ENCODE results near the gene ARHGAP26.

ARHGAP26 gene

GRCh38 chr5:143204474-143205246 lies 434.5 kb downstream of the ARHGAP26 start:
- H3K23ac ChIP-seq (ENCODE audit: low read length in 2 of 2) = no peak overlapping the region
- H3K18ac ChIP-seq (ENCODE audit: low read depth in 1 of 2, low read length in 2 of 2) = no peak overlapping the region
- no peaks in the 10 kb centered on the region for H3K9me3 ChIP-seq (ENCODE audit: control insufficient read depth, low read length)
- no peak overlapping the region for H2BK15ac ChIP-seq (ENCODE audit: low read depth, poor library complexity, severe bottlenecking)
- H3K79me1 ChIP-seq (replicated peaks; ENCODE audit: low read length, poor library complexity, severe bottlenecking) = no peaks in the 10 kb centered on the region
- no peak for DNase-seq
- H4K8ac ChIP-seq (ENCODE audit: low read length) = no peak overlapping the region
- no peaks in the 10 kb centered on the region for H3K27me3 ChIP-seq (ENCODE audit: control insufficient read depth in 1 of 2, insufficient read depth in 1 of 2, low read length in 2 of 2)
- H3K4me2 ChIP-seq (ENCODE audit: low read length, poor library complexity, severe bottlenecking) = no peak overlapping the region
- H3K9ac ChIP-seq (ENCODE audit: low read length) = no peak overlapping the region
- H3K4me3 ChIP-seq (ENCODE audit: insufficient read depth in 1 of 2, low read depth in 1 of 2, low read length in 2 of 2) = no peak overlapping the region
- no peak overlapping the region for H3K4ac ChIP-seq (ENCODE audit: low read depth in 1 of 2, low read length in 2 of 2)
- H4K91ac ChIP-seq (ENCODE audit: low read length) = no peak overlapping the region
- H3K14ac ChIP-seq (ENCODE audit: low read length in 2 of 2) = no peak overlapping the region
- no peak overlapping the region for H2BK120ac ChIP-seq (ENCODE audit: low read depth, low read length)
- no peaks in the 10 kb centered on the region for H3K36me3 ChIP-seq (ENCODE audit: control insufficient read depth in 1 of 2, insufficient read depth in 2 of 2, low read depth in 1 of 2, low read length in 2 of 2)
- H2BK12ac ChIP-seq (ENCODE audit: low read length in 2 of 2) = no peak overlapping the region
- H2BK5ac ChIP-seq (ENCODE audit: low read depth, low read length, poor library complexity, severe bottlenecking) = no peak overlapping the region
- no peak overlapping the region for H3K27ac ChIP-seq (ENCODE audit: low read length, poor library complexity, severe bottlenecking)
- peak overlapping the region; percentile 43 for H2AK5ac ChIP-seq (ENCODE audit: low read length, severe bottlenecking)
- peaks cover 2% of the 10 kb centered on the region for H3K4me1 ChIP-seq (ENCODE audit: control insufficient read depth, insufficient read depth, low read depth, low read length)
- H2AFZ ChIP-seq (ENCODE audit: low read depth, low read length) = no peak overlapping the region
- WGBS = 95% methylated on average over 6 of the region's 7 CpGs

- Histone ChIP-seq H2BK12ac (ENCODE audit: low read length in 2 of 2) (no peak overlapping the region), H2BK15ac (ENCODE audit: low read depth, poor library complexity, severe bottlenecking) (no peak overlapping the region), H3K14ac (ENCODE audit: low read length in 2 of 2) (no peak overlapping the region), H3K4ac (ENCODE audit: low read depth in 1 of 2, low read length in 2 of 2) (no peak overlapping the region), H4K91ac (ENCODE audit: low read length) (no peak overlapping the region), H2AK5ac (ENCODE audit: low read length, severe bottlenecking) (no peak overlapping the region), H3K9ac (ENCODE audit: low read length) (no peak overlapping the region), H2AFZ (ENCODE audit: low read depth, low read length) (no peak overlapping the region), H2BK120ac (ENCODE audit: low read depth, low read length) (no peak overlapping the region), H3K4me2 (ENCODE audit: low read length, poor library complexity, severe bottlenecking) (no peak overlapping the region), H2BK5ac (ENCODE audit: low read depth, low read length, poor library complexity, severe bottlenecking) (no peak overlapping the region), H3K4me1 (ENCODE audit: control insufficient read depth, insufficient read depth, low read depth, low read length) (peaks cover 2% of the 10 kb centered on the region), H3K79me1 (replicated peaks; ENCODE audit: low read length, poor library complexity, severe bottlenecking) (no peaks in the 10 kb centered on the region), H3K9me3 (ENCODE audit: control insufficient read depth, low read length) (no peaks in the 10 kb centered on the region), H4K8ac (ENCODE audit: low read length) (no peak overlapping the region), H3K27ac (ENCODE audit: low read length, poor library complexity, severe bottlenecking) (peak overlapping the region; percentile 1), H3K27me3 (ENCODE audit: control insufficient read depth in 1 of 2, insufficient read depth in 1 of 2, low read length in 2 of 2) (no peaks in the 10 kb centered on the region), H3K18ac (ENCODE audit: low read depth in 1 of 2, low read length in 2 of 2) (no peak overlapping the region), H3K4me3 (ENCODE audit: insufficient read depth in 1 of 2, low read depth in 1 of 2, low read length in 2 of 2) (no peak overlapping the region), H3K23ac (ENCODE audit: low read length in 2 of 2) (no peak overlapping the region), H3K36me3 (ENCODE audit: control insufficient read depth in 1 of 2, insufficient read depth in 2 of 2, low read depth in 1 of 2, low read length in 2 of 2) (no peaks in the 10 kb centered on the region)
- DNase-seq = peak; percentile 60
- 90% methylated on average over 3 of the region's 3 CpGs for WGBS
Measured at GRCh38 chr5:143205386-143205785, 435.2 kb downstream of the ARHGAP26 start.

- Histone ChIP-seq H2BK12ac (ENCODE audit: low read length in 2 of 2) (no peak overlapping the region), H2AK5ac (ENCODE audit: low read length, severe bottlenecking) (no peak overlapping the region), H4K8ac (ENCODE audit: low read length) (no peak overlapping the region), H3K4me1 (ENCODE audit: control insufficient read depth, insufficient read depth, low read depth, low read length) (no peaks in the 10 kb centered on the region), H4K91ac (ENCODE audit: low read length) (no peak overlapping the region), H3K36me3 (ENCODE audit: control insufficient read depth in 1 of 2, insufficient read depth in 2 of 2, low read depth in 1 of 2, low read length in 2 of 2) (no peaks in the 10 kb centered on the region), H3K4ac (ENCODE audit: low read depth in 1 of 2, low read length in 2 of 2) (no peak overlapping the region), H2AFZ (ENCODE audit: low read depth, low read length) (no peak overlapping the region), H2BK15ac (ENCODE audit: low read depth, poor library complexity, severe bottlenecking) (no peak overlapping the region), H3K27ac (ENCODE audit: low read length, poor library complexity, severe bottlenecking) (no peak overlapping the region), H3K27me3 (ENCODE audit: control insufficient read depth in 1 of 2, insufficient read depth in 1 of 2, low read length in 2 of 2) (no peaks in the 10 kb centered on the region), H2BK5ac (ENCODE audit: low read depth, low read length, poor library complexity, severe bottlenecking) (no peak overlapping the region), H3K9me3 (ENCODE audit: control insufficient read depth, low read length) (no peaks in the 10 kb centered on the region), H3K9ac (ENCODE audit: low read length) (no peak overlapping the region), H3K23ac (ENCODE audit: low read length in 2 of 2) (no peak overlapping the region), H2BK120ac (ENCODE audit: low read depth, low read length) (no peak overlapping the region), H3K4me3 (ENCODE audit: insufficient read depth in 1 of 2, low read depth in 1 of 2, low read length in 2 of 2) (no peak overlapping the region), H3K18ac (ENCODE audit: low read depth in 1 of 2, low read length in 2 of 2) (no peak overlapping the region), H3K4me2 (ENCODE audit: low read length, poor library complexity, severe bottlenecking) (no peak overlapping the region), H3K79me1 (replicated peaks; ENCODE audit: low read length, poor library complexity, severe bottlenecking) (no peaks in the 10 kb centered on the region), H3K14ac (ENCODE audit: low read length in 2 of 2) (no peak overlapping the region)
- 94% methylated on average over 3 of the region's 3 CpGs for WGBS
- DNase-seq = no peak
Measured at GRCh38 chr5:143205883-143206195, 435.7 kb downstream of the ARHGAP26 start.

GRCh38 chr5:143206196-143207053 lies 436.2 kb downstream of the ARHGAP26 start:
- 92% methylated on average over 19 of the region's 19 CpGs for WGBS
- Histone ChIP-seq H3K4ac (ENCODE audit: low read depth in 1 of 2, low read length in 2 of 2) (no peak overlapping the region), H3K23ac (ENCODE audit: low read length in 2 of 2) (no peak overlapping the region)

More at GRCh38 chr5:143206196-143207053, 436.2 kb downstream of the ARHGAP26 start:
- Histone ChIP-seq H3K36me3 (ENCODE audit: control insufficient read depth in 1 of 2, insufficient read depth in 2 of 2, low read depth in 1 of 2, low read length in 2 of 2) (no peaks in the 10 kb centered on the region), H4K8ac (ENCODE audit: low read length) (no peak overlapping the region), H3K9me3 (ENCODE audit: control insufficient read depth, low read length) (no peaks in the 10 kb centered on the region), H3K4me2 (ENCODE audit: low read length, poor library complexity, severe bottlenecking) (no peak overlapping the region), H3K14ac (ENCODE audit: low read length in 2 of 2) (no peak overlapping the region), H3K4me3 (ENCODE audit: insufficient read depth in 1 of 2, low read depth in 1 of 2, low read length in 2 of 2) (no peak overlapping the region), H2AFZ (ENCODE audit: low read depth, low read length) (no peak overlapping the region), H3K79me1 (replicated peaks; ENCODE audit: low read length, poor library complexity, severe bottlenecking) (no peaks in the 10 kb centered on the region), H2BK15ac (ENCODE audit: low read depth, poor library complexity, severe bottlenecking) (no peak overlapping the region), H3K9ac (ENCODE audit: low read length) (no peak overlapping the region), H3K4me1 (ENCODE audit: control insufficient read depth, insufficient read depth, low read depth, low read length) (no peaks in the 10 kb centered on the region), H2BK120ac (ENCODE audit: low read depth, low read length) (no peak overlapping the region), H3K27me3 (ENCODE audit: control insufficient read depth in 1 of 2, insufficient read depth in 1 of 2, low read length in 2 of 2) (no peaks in the 10 kb centered on the region), H2AK5ac (ENCODE audit: low read length, severe bottlenecking) (no peak overlapping the region), H2BK12ac (ENCODE audit: low read length in 2 of 2) (peak overlapping the region in 1 of 2 experiments; percentile 68), H3K27ac (ENCODE audit: low read length, poor library complexity, severe bottlenecking) (no peak overlapping the region), H4K91ac (ENCODE audit: low read length) (no peak overlapping the region), H3K18ac (ENCODE audit: low read depth in 1 of 2, low read length in 2 of 2) (peak overlapping the region in 1 of 2 experiments; percentile 50), H2BK5ac (ENCODE audit: low read depth, low read length, poor library complexity, severe bottlenecking) (no peak overlapping the region)
- DNase-seq = no peak
